HFF-Myc (cell line): ENCODE results near the gene ERN1.

Experiments used
- DNase-seq: peaks from one replicate; pipeline ENCODE4 v3.0.0-alpha.2; 2011; ENCODE audit warnings: low read depth; ENCODE audit errors: extremely low read depth
- H3K4me3 ChIP-seq: replicated peaks from 2 replicates; pipeline ENCODE4 v1.5.1; 2011; ENCODE audit warnings: low read depth, mild to moderate bottlenecking, control low read depth, low read length
- CTCF ChIP-seq: IDR thresholded peaks from 2 replicates; pipeline ENCODE4 v1.5.1; 2012; ENCODE audit warnings: mild to moderate bottlenecking, low read depth, low read length, control low read depth; ENCODE audit errors: missing control alignments

ERN1 gene

GRCh38 chr17:64037180-64037579 lies 92.8 kb downstream of the ERN1 start:
- no peak for TF ChIP-seq CTCF
- no peak for DNase-seq
- no peak overlapping the region for H3K4me3 ChIP-seq

GRCh38 chr17:64036198-64036922 lies 93.6 kb downstream of the ERN1 start:
- no peak overlapping the region for H3K4me3 ChIP-seq
- no peak for TF ChIP-seq CTCF
- no peak for DNase-seq

GRCh38 chr17:64032081-64032480 lies 97.9 kb downstream of the ERN1 start:
- no peak for TF ChIP-seq CTCF
- H3K4me3 ChIP-seq: no peak overlapping the region
- no peak for DNase-seq

GRCh38 chr17:64028874-64029464 lies 101.0 kb downstream of the ERN1 start:
- peak; percentile 76 for TF ChIP-seq CTCF
- H3K4me3 ChIP-seq: no peak overlapping the region
- DNase-seq: no peak

GRCh38 chr17:64025732-64026294 lies 104.1 kb downstream of the ERN1 start:
- H3K4me3 ChIP-seq: no peak overlapping the region
- DNase-seq: no peak
- TF ChIP-seq CTCF: peak; percentile 98

GRCh38 chr17:64024781-64025731 lies 104.9 kb downstream of the ERN1 start:
- TF ChIP-seq CTCF: no peak
- DNase-seq: no peak
- H3K4me3 ChIP-seq: no peak overlapping the region
